Choroid plexus epithelial cell (primary cell): ENCODE measurements around the gene MAMSTR.
A peak's percentile ranks its signal among the peaks of the same experiment; 100 is the strongest.

Experiments used
- DNase-seq: peaks from one replicate; pipeline ENCODE4 v3.0.0-alpha.2; 2010; ENCODE audit warnings: low read depth
- H3K4me3 ChIP-seq: 2 replicates; pipeline ENCODE4 v1.5.1; 2011; ENCODE audit warnings: low read depth, mild to moderate bottlenecking, control low read depth, low read length, moderate library complexity
- TF ChIP-seq, protein P1 (sequence below): conservative IDR thresholded peaks from 2 replicates; pipeline ENCODE4 v1.5.1; 2011; ENCODE audit warnings: low read depth, mild to moderate bottlenecking, control low read depth, inconsistent platforms, low read length, moderate library complexity

The MAMSTR gene

GRCh38 chr19:48716562-48717291 lies 2.8 kb downstream of the MAMSTR start:
- H3K4me3 ChIP-seq: peak overlapping the region; percentile 40
- TF ChIP-seq, protein P1, sequence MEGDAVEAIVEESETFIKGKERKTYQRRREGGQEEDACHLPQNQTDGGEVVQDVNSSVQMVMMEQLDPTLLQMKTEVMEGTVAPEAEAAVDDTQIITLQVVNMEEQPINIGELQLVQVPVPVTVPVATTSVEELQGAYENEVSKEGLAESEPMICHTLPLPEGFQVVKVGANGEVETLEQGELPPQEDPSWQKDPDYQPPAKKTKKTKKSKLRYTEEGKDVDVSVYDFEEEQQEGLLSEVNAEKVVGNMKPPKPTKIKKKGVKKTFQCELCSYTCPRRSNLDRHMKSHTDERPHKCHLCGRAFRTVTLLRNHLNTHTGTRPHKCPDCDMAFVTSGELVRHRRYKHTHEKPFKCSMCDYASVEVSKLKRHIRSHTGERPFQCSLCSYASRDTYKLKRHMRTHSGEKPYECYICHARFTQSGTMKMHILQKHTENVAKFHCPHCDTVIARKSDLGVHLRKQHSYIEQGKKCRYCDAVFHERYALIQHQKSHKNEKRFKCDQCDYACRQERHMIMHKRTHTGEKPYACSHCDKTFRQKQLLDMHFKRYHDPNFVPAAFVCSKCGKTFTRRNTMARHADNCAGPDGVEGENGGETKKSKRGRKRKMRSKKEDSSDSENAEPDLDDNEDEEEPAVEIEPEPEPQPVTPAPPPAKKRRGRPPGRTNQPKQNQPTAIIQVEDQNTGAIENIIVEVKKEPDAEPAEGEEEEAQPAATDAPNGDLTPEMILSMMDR: no peak
- no peak for DNase-seq

GRCh38 chr19:48715681-48716171 lies 3.8 kb downstream of the MAMSTR start:
- DNase-seq: no peak
- TF ChIP-seq, protein P1: no peak
- no peak overlapping the region for H3K4me3 ChIP-seq

- TF ChIP-seq, protein P1: no peak
- DNase-seq: no peak
- H3K4me3 ChIP-seq: peak overlapping the region; percentile 62
These were observed 4.5 kb downstream of the MAMSTR start for GRCh38 chr19:48714759-48715675.

DNA sequence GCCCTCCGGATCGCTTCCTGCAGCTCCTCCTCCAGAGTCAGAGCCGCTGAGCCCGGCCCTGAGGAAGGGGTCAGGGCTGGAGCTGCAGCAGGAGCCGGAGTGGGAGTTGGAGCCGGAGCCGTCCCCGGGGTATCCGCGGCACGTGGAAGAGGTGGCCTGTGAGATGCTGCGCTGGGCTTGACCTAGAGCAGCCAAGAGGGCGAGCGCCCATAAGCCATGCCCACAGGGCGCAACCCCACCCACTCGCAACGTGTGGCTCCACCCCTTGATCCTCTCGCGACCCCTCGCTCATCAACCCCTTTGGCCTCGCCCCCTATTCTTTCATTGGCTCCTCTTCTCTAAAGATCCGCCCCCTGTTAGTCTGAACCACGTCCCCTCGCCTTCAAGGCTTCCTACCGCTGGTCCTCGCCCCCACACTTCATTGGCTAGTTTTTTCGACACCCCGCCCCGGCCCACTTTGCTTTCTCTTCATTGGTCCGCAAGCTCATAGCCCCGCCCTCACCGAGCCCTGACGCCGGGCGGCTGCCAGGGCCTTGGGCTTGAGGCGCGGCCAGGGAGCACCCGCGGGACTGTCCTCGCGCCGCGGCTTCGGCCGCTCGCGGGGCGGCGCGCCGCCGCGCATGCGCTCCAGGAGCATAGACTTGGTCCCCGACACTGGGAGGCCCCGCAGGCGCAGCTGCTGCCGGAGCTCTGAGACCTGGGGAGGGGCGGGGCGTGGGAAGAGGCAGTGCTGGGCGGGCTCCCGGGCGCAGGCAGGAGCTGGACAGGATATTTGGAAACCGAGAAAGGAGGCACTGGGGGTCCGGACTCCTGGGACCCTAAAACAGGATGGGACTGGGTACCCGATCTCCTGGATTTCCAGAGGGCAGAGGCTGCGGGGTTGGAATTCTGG lies 5.4 kb downstream of the MAMSTR start:
- peak overlapping the region; percentile 64 for H3K4me3 ChIP-seq
- DNase-seq: peak; percentile 100
- TF ChIP-seq, protein P1: no peak

GRCh38 chr19:48713041-48713863 lies 6.3 kb downstream of the MAMSTR start:
- peak; percentile 63 for DNase-seq
- TF ChIP-seq, protein P1: peak; percentile 56
- peak overlapping the region; percentile 64 for H3K4me3 ChIP-seq

GRCh38 chr19:48711106-48711662 lies 8.3 kb downstream of the MAMSTR start:
- DNase-seq: no peak
- no peak overlapping the region for H3K4me3 ChIP-seq
- TF ChIP-seq, protein P1: no peak
